GM10248 (cell line): Measurements from ENCODE around the gene C13orf46.

Experiments
- CTCF ChIA-PET: fragments of 300-600 bp; sonication (Branson Sonifier 250); formaldehyde crosslinking; extraction: SDS; loops from one replicate; lab custom pipeline; 2021; ENCODE audit warnings: antibody characterized with exemption; lab: Yijun Ruan, JAX
- POLR2A ChIA-PET: fragments of 350-650 bp; sonication (Branson Sonifier 250); formaldehyde crosslinking; extraction: SDS; loops from one replicate; lab custom pipeline; 2020; ENCODE audit warnings: antibody characterized with exemption; lab: Yijun Ruan, JAX
- DNase-seq: peaks from one replicate; pipeline ENCODE4 v3.0.0; 2012; ENCODE audit errors: extremely low spot score
- TF ChIP-seq, protein P1 (sequence below): IDR thresholded peaks from 2 replicates; pipeline ENCODE4 v1.5.1; 2012; ENCODE audit warnings: mild to moderate bottlenecking, low read depth; ENCODE audit errors: extremely low read depth, missing control alignments, control extremely low read depth

The C13orf46 gene

DNA sequence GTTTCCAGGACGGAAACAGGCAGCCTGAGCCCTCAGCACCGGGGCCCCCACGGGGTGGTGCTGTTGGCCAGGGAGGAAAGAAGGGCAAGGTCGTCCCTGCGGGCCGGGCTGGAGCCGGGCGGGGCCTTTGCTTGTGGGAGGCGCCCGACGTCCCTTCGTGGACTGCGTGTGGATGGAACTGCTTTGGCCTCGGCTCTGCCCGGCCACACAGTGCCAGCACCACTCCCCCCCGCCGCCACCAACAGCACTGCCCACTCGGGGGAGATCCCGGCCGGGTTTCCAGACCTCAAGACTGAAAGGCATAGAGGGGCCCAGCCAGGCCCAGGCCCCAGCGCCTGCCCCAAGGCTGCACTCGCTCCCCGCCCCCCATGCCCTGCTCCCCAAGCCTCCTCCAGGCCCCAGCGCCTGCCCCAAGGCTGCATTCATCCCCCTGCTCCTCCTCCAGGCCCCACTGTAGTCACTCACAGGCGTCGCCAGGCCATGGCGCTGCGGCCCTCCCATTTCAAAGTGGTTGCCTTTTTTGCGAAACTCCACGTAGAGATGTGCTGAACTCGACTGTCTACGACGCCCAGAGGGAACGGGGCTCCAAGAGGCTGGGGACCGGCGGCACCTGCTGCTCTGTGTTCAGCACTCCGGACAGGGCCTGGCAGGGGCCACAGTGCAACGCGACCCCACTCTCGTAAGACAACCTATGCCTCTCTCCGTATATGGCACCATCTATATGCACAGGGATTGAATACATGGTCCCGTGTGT, 22.5 kb downstream of the C13orf46 start:
- ChIA-PET CTCF (interaction anchor here (0.8 kb wide), 1 partner anchor 275 kb away, joined by 3 read pairs; no protein-coding TSS in a partner anchor), POLR2A (no interaction called here)
- TF ChIP-seq, protein P1, sequence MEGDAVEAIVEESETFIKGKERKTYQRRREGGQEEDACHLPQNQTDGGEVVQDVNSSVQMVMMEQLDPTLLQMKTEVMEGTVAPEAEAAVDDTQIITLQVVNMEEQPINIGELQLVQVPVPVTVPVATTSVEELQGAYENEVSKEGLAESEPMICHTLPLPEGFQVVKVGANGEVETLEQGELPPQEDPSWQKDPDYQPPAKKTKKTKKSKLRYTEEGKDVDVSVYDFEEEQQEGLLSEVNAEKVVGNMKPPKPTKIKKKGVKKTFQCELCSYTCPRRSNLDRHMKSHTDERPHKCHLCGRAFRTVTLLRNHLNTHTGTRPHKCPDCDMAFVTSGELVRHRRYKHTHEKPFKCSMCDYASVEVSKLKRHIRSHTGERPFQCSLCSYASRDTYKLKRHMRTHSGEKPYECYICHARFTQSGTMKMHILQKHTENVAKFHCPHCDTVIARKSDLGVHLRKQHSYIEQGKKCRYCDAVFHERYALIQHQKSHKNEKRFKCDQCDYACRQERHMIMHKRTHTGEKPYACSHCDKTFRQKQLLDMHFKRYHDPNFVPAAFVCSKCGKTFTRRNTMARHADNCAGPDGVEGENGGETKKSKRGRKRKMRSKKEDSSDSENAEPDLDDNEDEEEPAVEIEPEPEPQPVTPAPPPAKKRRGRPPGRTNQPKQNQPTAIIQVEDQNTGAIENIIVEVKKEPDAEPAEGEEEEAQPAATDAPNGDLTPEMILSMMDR, result peak; percentile 82
- DNase-seq, result peak; percentile 89

DNA sequence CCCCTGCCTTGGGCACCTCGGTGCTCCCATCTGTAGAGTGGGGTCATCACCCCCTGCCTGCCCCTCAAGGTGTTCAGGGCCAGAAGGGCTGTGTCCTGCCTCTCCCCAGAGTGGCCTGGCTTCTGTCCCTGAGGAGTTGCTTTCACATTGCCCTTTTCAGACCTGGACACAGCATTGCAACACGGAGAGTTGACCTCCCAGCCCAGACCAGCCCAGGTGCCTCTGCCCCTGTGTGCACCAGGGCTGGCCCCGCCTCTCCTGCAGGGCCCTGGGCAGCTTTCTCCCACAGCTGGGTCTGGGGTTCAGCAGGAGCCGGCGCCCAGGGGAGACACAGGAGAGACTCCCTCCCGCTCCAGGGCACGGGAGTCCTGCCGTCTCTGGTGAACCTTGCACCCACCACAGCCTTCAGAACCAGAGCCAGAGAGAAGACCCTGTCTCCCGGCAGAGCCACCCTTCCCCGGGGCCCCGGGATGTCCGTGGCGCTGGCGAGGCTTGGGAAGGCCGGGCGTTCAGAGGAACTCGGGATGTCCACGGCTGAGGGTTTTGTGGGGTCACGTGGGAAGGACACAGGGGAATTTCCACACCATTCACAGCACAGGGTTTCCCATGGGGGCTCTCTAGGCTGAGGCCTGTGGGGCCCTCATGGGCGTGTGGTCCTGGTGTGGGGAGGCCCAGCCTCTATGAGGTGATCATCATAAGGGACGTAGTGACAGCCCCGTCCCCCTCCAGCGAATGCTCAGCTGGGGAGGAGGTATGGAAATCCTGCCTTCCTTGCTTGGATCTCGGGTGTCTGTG, 23.2 kb downstream of the C13orf46 start:
- TF ChIP-seq, protein P1, result no peak
- no peak for DNase-seq
- CTCF ChIA-PET, result interaction anchor here (0.8 kb wide), 1 partner anchor 275 kb away, joined by 3 read pairs; no protein-coding TSS in a partner anchor
- POLR2A ChIA-PET, result no interaction called here

DNA sequence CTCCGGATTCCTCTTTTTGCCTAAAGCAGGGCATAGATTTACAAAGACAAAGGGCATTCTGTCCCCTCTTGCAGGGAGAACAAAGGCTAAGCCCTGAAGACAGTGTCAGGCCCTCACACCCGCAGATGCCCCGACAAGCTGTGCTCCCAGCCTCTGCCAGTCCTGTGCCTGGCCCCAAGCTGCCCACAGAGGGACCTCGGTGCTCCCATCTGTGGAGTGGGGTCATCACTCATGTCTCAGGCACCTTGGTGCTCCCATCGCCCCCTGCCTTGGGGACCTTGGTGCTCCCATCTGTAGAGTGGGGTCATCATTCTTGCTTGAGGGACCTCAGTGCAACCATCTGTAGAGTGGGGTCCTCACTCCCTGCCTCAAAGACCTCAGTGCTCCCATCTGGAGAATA, 24.3 kb downstream of the C13orf46 start:
- POLR2A ChIA-PET, result no interaction called here
- TF ChIP-seq, protein P1, result no peak
- DNase-seq, result no peak
- CTCF ChIA-PET, result no interaction called here

DNA sequence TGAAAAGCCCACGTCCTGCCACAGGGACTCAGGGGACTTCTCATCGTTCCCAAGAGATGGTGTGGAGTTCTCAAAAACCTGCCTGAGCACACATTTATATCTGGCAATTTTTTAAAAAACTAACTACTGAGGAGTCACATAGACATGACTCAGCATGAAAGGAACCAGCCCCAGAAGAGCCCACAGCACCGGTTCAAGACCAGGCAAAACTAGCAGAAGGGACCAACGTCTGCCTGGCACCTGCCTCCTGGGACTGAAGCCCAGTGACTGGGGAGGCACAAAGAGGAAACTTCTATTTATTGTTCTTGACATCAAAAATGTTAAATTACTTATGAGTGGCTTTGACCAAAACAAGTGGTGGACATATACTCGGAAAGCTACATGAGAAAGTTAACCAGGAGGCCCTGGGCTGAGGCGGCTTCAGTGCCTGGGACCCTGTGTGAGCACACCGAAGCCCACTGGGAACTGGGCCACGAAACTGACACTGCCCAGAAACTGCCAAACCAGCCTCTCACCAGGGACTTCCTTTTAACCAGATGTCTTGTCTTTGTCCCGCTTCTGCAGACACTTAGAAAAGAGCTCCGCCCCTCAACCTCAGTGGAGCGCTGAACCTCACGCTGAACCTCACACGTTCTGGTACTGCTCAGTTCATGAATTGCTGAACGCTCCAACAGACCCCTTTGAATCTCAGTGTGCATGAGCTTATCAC, 25.7 kb downstream of the C13orf46 start:
- TF ChIP-seq, protein P1, result peak; percentile 0
- CTCF ChIA-PET, result interaction anchor here (1.2 to 1.4 kb wide), 2 partner anchors 13 to 277 kb away, joined by 3 to 5 read pairs; no protein-coding TSS in a partner anchor
- POLR2A ChIA-PET, result no interaction called here
- DNase-seq, result no peak

DNA sequence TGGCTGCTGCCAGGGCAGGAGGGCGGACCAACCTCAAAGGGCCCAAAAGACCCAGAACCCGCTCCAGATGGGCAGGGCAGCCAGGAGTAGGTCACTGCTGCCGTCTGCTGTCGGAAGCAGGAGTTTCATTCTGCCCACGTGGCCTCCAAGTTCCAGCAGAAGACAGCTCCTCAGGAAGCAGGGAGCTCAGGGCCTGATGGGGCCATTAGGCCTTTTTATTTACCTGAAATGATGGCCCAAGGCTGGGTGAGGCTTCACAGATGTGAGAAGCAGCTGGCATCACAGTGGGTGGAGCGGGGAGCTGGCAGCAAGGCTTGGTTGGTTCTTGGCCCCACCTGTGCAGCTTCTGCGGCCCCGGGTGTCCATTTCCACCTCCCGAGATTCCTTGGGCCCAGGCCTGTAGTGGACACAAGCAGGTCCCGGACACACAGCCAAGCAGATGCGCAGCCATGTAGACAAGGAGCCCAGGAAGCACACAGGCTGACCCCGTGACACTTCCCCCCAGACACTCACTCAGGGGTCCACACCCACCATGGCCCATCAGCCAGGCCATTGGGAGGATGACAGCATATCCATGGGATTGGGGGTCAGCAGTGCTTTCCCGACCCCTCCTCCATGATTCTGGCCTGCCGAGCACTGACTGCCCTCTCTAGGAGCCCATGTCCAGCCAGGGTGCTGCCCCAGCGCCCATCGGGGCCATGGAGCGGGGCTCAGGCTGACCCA, 26.4 kb downstream of the C13orf46 start:
- ChIA-PET CTCF (interaction anchor here (0.8 to 1.6 kb wide), 2 partner anchors 12 to 123 kb away, joined by 3 read pairs; no protein-coding TSS in a partner anchor), POLR2A (no interaction called here)
- TF ChIP-seq, protein P1, result peak; percentile 4
- no peak for DNase-seq
